MM.1S (cell line): ENCODE results near the gene ST3GAL3.

ENCODE experiments used
- DNase-seq: peaks from one replicate; pipeline ENCODE4 v3.0.0-alpha.2; 2015
- H2AFZ ChIP-seq: fragments of 300-600 bp; sonication (generic); 2 replicates; pipeline ENCODE4 v1.6.0; 2016; ENCODE audit warnings: antibody characterized with exemption, low read length
- H3F3A ChIP-seq: fragments of 300-600 bp; sonication (generic); 2 replicates; pipeline ENCODE4 v1.6.1; 2016; ENCODE audit warnings: mild to moderate bottlenecking, antibody characterized with exemption, low read length, moderate library complexity, mixed read lengths; ENCODE audit not compliant: insufficient read depth
- H3K27ac ChIP-seq: fragments of 300-600 bp; sonication (generic); 2 replicates; pipeline ENCODE4 v1.5.1; 2016; ENCODE audit warnings: mild to moderate bottlenecking, low read length
- H3K27me3 ChIP-seq: fragments of 300-600 bp; sonication (generic); replicated peaks from 2 replicates; pipeline ENCODE4 v1.6.0; 2016; ENCODE audit warnings: low read length; ENCODE audit not compliant: insufficient read depth
- H3K36me3 ChIP-seq: fragments of 300-600 bp; sonication (generic); replicated peaks from 2 replicates; pipeline ENCODE4 v1.6.1; 2016; ENCODE audit warnings: mild to moderate bottlenecking, low read length, mixed read lengths; ENCODE audit not compliant: insufficient read depth
- H3K4me1 ChIP-seq: fragments of 300-600 bp; sonication (generic); 2 replicates; pipeline ENCODE4 v1.6.1; 2016; ENCODE audit warnings: low read length, mixed read lengths
- H3K4me2 ChIP-seq: fragments of 300-600 bp; sonication (generic); 2 replicates; pipeline ENCODE4 v1.6.0; 2016; ENCODE audit warnings: low read depth, low read length
- H3K4me3 ChIP-seq: fragments of 300-600 bp; sonication (generic); 2 replicates; pipeline ENCODE4 v1.5.1; 2016; ENCODE audit warnings: low read length, mixed read lengths
- H3K79me2 ChIP-seq: fragments of 300-600 bp; sonication (generic); 2 replicates; pipeline ENCODE4 v1.6.1; 2016; ENCODE audit warnings: mixed run types, low read length, mixed read lengths
- H3K9ac ChIP-seq: fragments of 300-600 bp; sonication (generic); 2 replicates; pipeline ENCODE4 v1.6.1; 2016; ENCODE audit warnings: low read length, mixed read lengths
- H3K9me2 ChIP-seq: fragments of 300-600 bp; sonication (generic); replicated peaks from 2 replicates; pipeline ENCODE4 v1.6.1; 2016; ENCODE audit warnings: mild to moderate bottlenecking, low read length, mixed read lengths; ENCODE audit not compliant: insufficient read depth
- H3K9me3 ChIP-seq: fragments of 300-600 bp; sonication (generic); replicated peaks from 2 replicates; pipeline ENCODE4 v1.6.1; 2016; ENCODE audit warnings: mild to moderate bottlenecking, low read length, mixed read lengths; ENCODE audit not compliant: insufficient read depth
- H4K20me1 ChIP-seq: fragments of 300-600 bp; sonication (generic); 2 replicates; pipeline ENCODE4 v1.6.1; 2016; ENCODE audit warnings: mild to moderate bottlenecking, low read length, moderate library complexity, mixed read lengths; ENCODE audit not compliant: insufficient read depth
- CTCF ChIP-seq: fragments of 300-600 bp; sonication (generic); IDR thresholded peaks from 2 replicates; pipeline ENCODE4 v1.5.1; 2016; ENCODE audit warnings: antibody characterized with exemption, low read length, mixed read lengths
- EZH2 ChIP-seq: fragments of 300-600 bp; sonication (generic); optimal IDR thresholded peaks from 2 replicates; pipeline ENCODE3; 2017; ENCODE audit warnings: low read depth, mild to moderate bottlenecking, antibody characterized with exemption, low read length, mixed read lengths
- EZH2phosphoT487 ChIP-seq: fragments of 300-600 bp; sonication (generic); IDR thresholded peaks from 2 replicates; pipeline ENCODE4 v1.6.1; 2018; ENCODE audit warnings: antibody characterized with exemption, low read length

The ST3GAL3 gene

GRCh38 chr1:43768168-43768567 lies 60.8 kb downstream of the ST3GAL3 start:
- Histone ChIP-seq H3K4me3 (no peak overlapping the region), H2AFZ (no peak overlapping the region), H4K20me1 (no peaks in the 10 kb centered on the region), H3K9me2 (no peaks in the 10 kb centered on the region), H3K4me1 (no peaks in the 10 kb centered on the region), H3F3A (no peaks in the 10 kb centered on the region), H3K27ac (no peak overlapping the region), H3K4me2 (no peak overlapping the region), H3K36me3 (no peaks in the 10 kb centered on the region), H3K27me3 (no peaks in the 10 kb centered on the region), H3K9ac (no peak overlapping the region), H3K9me3 (no peaks in the 10 kb centered on the region), H3K79me2 (0 out of 2 replicates have a peak, but pooled peaks cover 3% of the 10 kb centered on the region)
- TF ChIP-seq EZH2phosphoT487: no peak
- no peak for TF ChIP-seq CTCF
- TF ChIP-seq EZH2: no peak
- no peak for DNase-seq

- Histone ChIP-seq H3K27ac (no peak overlapping the region), H2AFZ (no peak overlapping the region), H3K27me3 (no peaks in the 10 kb centered on the region), H3K9me2 (no peaks in the 10 kb centered on the region), H3K4me3 (no peak overlapping the region), H3K4me2 (no peak overlapping the region), H3K36me3 (no peaks in the 10 kb centered on the region), H3K4me1 (no peaks in the 10 kb centered on the region), H3K9me3 (no peaks in the 10 kb centered on the region), H4K20me1 (no peaks in the 10 kb centered on the region), H3K79me2 (0 out of 2 replicates have a peak, but pooled peaks cover 3% of the 10 kb centered on the region), H3K9ac (no peak overlapping the region), H3F3A (no peaks in the 10 kb centered on the region)
- no peak for DNase-seq
- TF ChIP-seq EZH2: no peak
- no peak for TF ChIP-seq EZH2phosphoT487
- no peak for TF ChIP-seq CTCF
Measured at GRCh38 chr1:43769350-43769908, 62.1 kb downstream of the ST3GAL3 start.

GRCh38 chr1:43770111-43770510 lies 62.8 kb downstream of the ST3GAL3 start:
- DNase-seq: no peak
- Histone ChIP-seq H3K27ac (no peak overlapping the region), H3K4me1 (no peaks in the 10 kb centered on the region), H4K20me1 (no peaks in the 10 kb centered on the region), H3F3A (no peaks in the 10 kb centered on the region), H3K4me2 (no peak overlapping the region), H3K79me2 (0 out of 2 replicates have a peak, but pooled peaks cover 3% of the 10 kb centered on the region), H3K9me2 (no peaks in the 10 kb centered on the region), H3K27me3 (no peaks in the 10 kb centered on the region), H3K4me3 (no peak overlapping the region), H3K9me3 (no peaks in the 10 kb centered on the region), H3K9ac (no peak overlapping the region), H3K36me3 (no peaks in the 10 kb centered on the region), H2AFZ (no peak overlapping the region)
- TF ChIP-seq EZH2phosphoT487 (no peak), EZH2 (no peak), CTCF (no peak)
